Transverse colon (tissue), 4 donors: ENCODE measurements around the gene ANKRD52.

Experiments used
- CTCF ChIP-seq, 5 experiments: fragments of 200-600 bp in 3 of 5; fragments of 450-650 bp in 2 of 5; sonication (generic) in 3 of 5; IDR thresholded peaks; 1 replicate in 2 of 5; 2 replicates in 3 of 5; pipeline ENCODE4 v1.5.1; 2016 to 2017; ENCODE audit warnings: antibody characterized with exemption in 5 of 5, inconsistent platforms in 3 of 5, mild to moderate bottlenecking in 2 of 5, moderate library complexity in 1 of 5
- POLR2A ChIP-seq: fragments of 450-650 bp; IDR thresholded peaks from one replicate; pipeline ENCODE4 v1.6.1; 2016; ENCODE audit warnings: antibody characterized with exemption, mild to moderate bottlenecking, moderate library complexity
- POLR2AphosphoS5 ChIP-seq, 3 donors: sonication (generic); formaldehyde crosslinking; IDR thresholded peaks; one replicate each; pipeline ENCODE4 v1.6.1; 2016; ENCODE audit warnings: antibody characterized with exemption in 3 of 3

- TF ChIP-seq CTCF (IDR thresholded peaks at IDR 0.05) (no peak), POLR2A (no peak), POLR2AphosphoS5 (IDR thresholded peaks at IDR 0.05) (no peak)
Measured at GRCh38 chr12:56229082-56229481, 29.1 kb downstream of the ANKRD52 start.
